ENCODE results near the gene RHCG.

Gene RHCG

DNA sequence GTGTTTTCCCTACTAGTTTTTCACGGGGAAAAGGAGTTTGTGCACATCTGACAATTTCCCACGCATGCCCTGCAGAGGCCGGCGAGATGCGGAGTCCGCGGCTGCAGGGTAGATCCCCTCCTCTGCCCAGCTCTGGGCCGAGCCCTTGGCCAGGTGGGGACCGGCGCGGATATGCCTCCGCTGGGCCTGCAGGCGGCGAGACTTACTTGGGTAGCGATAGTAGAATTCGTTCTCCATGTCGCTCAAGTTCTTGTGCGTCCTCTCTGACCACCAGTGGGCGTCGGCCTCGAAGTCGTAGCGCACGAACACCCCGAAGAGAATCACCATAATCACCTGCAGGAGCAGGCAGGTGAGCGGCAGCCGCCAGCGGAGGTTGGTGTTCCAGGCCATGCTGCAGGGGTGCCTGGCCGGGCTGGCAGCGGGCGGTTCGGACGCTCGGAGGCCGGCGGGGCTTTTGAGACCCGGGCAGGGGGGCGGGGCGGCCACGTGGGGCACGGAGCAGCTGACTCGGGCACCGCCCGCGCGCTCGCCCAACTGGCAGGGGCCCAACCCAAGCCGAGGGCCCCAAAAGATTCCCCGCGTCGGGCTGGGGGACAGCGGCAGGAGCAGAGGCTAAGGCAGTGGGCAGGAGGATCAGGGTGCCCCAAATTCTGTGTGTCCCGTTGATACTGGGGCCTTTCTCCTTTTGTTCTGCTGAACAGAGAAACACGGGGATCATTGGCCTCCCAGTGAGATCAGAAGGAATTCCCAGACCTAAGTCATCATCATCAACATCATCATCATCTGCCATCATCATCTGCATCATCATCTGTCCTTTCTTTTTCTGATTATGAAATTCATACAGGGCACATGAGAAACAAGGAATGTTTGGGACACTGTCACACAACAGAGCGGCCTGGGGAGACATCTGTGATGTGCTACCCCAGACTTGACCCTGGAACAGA is at the start of gene RHCG:
Gene RHCG (minus strand): TSS at position 429 of the 944 bp plus-strand sequence. CDS start 39 bp downstream, at position 390.
- peak; percentile 82 to 91 (median 90) for DNase-seq

DNA sequence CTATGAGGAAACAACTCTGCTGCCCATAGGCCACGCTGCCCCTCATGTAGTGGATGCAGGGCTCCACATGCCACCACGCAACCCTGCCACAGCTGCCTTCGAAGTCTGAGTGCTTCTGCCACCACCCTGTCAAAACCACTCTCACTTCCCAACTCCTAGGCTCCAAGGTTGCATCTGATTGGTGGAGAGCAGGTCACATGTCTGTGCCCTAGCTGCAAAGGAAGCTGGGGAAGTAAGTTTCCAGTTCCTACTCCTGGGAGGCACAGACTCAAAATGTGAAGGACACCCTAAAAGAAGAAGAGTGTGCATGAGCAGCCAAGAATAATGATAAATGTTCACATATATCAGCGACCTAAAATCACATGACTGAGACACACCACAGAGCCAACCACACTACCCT is 47.0 kb upstream of the RHCG start:
- no peak for DNase-seq

DNA sequence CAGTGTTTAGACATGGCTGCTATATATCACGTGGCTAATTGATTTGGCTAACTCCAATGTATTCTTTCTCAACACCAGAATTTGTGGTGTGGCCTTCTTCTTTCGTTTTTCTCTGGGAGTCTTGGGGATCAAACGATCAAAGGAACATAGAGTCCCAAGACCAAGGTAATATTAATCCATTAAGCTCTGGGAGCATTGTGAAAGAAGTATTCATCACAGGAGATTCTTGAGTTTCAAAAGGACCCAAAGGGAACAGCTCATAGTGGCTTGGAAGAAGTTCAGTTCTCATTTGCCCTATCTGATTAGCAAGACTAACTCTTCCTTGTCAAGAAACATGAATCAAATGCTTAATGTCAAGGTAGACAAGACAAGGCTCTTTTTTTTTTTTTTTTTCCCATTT is 46.0 kb upstream of the RHCG start:
- no peak for DNase-seq

DNA sequence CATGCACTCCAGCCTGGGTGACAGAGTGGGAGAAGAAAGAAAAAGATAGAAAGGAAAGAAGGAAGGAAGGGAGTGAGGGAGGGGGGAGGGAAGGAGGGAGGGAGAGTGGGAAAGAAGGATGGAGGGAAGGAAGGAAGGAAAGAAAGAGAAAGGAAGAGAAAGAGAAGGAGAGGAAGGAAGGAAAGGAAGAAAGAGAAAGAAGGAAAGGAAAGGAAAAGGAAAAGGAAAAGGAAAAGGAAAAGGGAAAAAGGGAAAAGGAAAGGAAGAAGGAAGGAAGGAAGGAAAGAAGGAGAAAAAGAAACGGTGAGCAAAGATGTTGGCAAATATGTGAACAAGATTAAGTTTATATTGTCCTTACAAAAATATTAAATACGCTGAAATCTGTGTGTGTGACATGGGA is 42.6 kb upstream of the RHCG start:
- no peak for DNase-seq

DNA sequence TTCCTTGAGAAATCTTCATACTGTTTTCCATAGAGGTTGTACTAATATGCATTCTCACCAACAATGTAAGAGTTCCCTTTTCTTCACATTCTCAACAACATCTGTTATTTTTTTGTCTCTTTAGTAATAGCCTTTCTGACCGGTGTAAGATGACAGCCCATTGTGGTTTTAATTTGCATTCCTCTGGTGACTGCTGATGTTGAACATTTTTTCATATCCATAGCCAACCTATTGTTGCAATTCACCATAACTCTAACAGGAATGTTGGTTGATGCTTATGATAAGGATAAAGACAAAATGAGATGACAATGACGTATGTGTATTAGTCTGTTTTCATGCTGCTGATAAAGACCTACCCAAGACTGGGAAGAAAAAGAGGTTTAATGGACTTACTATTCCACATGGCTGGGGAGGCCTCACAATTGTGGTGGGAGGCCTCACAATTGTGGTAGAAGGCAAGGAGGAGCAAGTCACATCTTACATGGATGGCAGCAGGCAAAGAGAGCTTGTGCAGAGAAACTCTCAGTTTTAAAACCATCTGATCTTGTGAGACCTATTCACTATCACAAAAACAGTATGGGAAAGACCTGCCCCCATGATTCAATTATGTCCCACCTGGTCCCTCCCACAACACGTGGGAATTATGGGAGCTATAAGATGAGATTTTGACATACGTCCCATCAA is 37.6 kb upstream of the RHCG start:
- no peak for DNase-seq

DNA sequence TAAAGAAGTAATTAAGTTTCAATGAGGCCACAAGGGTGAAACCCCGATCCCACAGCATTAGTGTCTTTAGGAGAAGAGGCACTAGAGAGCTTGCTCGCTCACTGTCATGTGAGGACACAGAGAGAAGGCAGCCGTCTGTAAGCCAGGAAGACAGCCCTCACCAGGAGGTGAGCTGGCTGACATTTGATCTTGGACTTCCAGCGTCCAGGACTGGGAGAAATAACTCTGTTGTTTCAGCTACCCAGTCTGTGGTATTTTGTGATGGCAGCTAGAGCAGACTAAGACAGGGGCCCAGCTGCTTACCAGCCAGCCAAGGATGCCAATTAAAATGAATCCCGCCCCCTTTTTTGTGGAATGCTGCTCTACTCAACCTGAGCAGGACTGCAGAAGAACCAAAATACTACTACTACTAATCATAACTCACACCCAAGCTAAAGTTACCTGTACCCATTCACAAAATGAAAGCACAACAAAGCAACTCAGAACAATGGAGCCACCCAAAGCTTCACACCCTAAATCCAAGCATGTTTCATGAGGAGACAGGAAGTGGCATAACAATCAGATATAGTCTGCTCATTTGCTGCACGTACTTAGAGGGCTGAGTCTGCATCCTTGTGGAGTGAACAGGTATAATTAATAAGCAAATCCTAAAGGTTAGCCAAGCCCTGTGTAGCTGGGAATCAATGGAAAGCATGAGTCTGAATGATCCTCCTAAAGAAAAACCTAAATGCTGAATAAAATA is 35.6 kb upstream of the RHCG start:
- no peak for DNase-seq

DNA sequence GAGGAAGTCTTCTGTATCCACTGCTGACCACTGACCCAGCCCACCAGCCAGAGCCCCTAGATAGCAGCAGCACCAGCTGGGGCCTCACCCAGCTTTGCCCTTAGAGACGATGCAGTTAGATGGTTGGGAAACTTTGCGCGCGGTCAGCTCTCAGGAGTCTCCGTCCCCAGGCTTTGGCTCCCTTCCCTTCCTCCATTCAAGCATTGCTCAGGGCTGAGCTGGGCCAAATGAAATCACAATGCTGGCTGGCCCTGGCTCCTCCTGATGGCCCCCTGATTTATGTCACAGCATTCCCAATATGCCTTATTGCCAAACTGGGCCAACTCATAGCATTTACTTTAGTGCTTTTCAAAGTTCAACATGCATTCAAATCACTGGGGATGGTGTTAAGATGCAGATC is 34.6 kb upstream of the RHCG start:
- DNase-seq: no peak

DNA sequence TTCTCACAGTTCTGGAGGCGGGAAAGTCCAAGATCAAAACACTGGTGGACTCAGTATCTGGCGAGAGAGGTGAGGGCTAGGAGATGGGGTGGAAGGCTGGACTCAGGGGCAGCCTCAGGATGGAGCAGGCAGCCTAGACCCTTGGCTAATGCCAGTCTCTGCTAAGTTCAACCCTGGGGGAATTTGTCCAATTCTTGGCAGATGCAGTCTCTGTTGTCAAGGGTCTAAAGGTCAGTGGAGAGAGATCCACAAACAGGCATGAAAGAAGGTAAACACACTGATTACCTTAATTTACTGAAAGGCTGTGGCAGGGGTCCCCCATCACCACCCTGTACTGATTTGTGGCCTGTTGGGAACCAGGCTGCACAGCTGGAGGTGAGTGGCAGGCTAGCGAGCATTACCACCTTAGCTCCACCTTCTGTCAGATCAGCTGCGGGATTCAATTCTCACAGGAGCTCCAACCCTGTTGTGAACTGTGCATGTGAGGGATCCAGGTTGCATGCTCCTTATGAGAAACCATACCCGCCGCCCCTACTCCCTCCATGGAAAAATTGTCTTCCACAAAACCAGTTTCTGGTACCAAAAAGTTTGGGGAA is 32.5 kb upstream of the RHCG start:
- DNase-seq: no peak

DNA sequence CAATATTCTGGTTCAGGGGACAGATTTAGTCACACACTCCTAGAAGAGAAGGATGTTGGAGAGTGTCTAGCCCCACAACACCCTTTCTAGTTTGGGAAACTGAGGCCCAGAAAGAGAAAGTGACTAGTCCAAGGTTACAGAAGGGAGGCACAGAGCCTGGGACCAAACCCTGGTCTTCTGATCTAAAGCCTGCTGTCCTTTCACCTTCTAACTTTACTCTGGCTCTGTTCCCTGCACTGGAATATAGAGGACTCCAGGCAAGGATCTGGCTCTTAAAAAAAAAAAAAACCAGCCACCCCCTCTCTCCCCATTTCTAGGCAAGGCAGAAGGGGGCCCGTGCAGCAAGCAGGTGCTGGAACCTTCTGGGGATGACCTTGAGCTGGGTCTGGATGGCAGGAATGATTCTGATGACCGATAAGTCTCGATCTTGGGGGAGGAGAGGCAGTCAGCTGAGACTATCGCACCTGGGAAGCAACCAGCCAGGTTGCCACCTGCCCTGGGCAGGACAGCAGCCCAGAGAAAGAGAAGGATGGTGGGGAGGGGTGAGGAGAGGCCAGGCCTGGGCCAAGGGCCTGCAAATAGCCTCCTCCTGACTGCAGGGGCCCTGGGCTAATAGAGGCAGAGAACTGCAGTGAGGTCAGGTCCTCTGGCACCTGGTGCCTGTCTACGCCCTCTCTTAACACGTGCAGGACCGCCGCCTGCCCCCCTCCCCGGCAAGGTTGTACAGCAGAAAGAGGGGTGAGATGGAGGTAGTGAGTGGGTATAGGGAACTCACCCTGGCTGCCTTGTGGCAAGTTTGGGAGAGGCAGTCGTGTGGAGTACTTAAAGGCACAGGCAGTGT is 30.4 kb upstream of the RHCG start:
- DNase-seq: no peak

DNA sequence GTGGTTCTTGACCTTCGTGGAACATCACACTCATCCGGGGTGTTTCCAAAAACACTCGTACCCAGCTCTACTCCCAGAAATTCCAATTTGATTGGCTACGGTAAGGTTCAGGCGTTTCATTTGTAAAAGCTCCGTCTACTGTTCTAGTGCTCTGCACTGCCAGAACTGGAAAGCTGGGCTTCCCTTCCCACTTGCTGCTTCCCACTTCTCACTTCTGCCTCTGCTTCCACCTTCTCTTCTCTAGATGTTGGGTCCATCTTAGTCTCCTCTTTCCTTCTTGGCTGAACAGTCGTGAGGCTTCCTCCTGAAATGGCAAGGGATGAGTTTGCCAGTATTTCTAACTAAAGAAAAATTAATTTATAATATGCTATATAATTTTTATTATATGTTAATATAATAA is 29.8 kb upstream of the RHCG start:
- no peak for DNase-seq

DNA sequence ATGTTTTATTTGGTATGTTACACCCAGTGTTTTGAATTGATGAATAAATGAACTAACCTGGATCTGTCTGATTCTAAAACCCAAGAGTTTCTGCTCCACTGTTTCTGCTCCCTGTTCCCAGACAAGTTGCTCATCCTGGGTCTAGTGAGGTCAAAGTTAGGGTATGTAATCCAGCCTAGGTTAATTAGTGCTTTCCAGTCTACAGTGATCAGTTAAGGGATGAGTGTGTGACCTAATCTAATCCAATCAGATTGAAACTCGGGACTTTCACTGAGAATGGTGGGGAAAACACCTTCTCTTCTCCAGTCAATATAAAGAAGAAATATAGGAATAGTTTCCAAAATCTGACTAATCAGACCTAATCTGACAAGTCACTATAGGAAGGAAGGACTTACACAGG is 27.8 kb upstream of the RHCG start:
- DNase-seq: no peak

DNA sequence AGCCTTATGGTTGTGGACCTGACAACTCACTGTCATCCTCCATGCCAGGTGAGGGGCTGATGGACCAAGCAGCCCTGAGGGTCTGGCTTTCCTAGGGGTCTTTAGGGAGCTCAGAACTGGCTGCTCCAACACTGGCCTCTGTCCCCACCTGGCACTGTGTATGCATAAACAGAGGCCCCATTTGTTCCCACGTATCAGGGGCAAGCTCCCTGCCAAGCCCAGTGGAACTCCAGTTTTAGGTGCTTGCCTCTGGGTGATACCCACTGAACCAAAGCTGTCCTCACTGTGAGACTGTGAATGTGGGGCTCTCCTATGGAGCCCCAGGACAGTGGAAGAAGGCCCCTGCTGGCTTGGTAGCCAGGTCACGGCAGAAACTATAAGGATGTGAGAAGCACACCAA is 26.7 kb upstream of the RHCG start:
- DNase-seq: no peak

DNA sequence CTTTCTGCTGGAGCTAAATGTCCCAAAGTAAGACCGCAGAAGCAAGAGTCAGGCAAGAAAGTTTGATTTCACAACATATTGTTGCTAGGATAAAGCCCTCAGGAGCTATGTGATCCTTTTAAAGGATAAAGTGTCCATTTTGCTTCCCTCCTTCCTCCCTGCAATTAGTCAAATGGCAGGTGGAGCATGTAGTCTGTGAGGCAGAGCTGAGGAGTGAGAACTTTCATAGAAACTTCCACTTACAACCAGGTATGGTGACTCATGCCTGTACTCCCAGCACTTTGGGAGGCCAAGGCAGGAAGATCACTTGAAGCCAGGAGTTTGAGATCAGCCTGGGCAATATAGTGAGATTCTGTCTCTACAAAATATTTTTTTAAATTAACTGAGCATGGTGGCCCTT is 25.2 kb upstream of the RHCG start:
- no peak for DNase-seq

DNA sequence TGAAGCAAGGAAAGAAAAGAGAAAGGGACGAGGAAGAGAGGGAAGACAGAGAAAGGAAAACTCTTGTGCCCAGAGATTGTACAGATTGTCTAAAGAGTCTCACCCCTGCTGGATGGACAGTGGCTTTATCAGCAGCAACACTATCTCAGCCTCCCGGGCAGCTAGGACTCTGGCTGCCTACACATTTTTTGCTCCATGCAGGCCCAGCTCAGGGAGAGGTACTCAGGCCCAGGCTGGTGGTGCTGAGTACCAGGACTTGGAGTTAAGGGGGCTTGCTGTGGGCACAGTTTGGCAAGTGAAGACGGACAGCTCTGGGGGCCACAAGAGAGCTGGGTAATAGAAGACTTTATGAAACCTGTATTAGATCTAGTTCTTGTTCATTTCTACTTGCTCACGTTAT is 19.1 kb upstream of the RHCG start:
- DNase-seq: no peak

DNA sequence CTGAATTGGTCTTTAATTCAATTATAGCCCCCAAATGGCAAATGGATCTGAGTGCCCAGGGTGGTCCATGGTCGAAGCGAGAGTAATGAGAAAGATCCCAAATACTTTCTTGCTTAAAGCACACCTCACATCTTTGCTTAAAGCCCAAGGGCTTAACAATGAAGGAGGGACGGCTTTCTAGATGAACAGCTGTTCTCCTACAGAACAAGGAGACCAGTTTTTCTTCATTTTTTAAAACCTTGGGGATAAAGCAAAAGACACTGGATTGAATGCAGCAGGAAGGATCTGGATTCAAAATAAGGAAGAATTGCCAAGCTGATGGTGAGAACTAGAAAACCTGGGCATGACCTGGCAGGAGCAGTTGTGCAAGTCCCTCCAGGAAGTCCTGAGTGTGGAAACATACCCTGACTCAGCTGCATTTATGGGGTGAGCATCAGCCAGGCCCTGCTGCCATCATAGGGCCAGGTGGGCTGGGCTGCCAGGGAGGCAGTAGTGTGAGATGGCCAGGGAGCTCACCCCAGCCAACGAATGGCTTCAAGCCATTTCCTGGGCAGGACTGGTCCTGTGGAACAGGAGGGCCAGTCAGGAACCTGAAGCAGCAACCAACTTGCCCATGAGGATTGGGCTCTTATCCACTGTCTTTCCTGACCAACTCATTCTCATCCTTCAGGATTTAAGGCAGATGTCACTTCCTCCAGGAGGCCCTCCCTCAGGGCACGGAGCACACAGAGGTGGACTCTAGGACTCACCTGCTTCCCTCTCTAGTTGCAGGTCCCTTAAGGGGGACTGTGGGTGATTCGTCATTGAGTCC is 18.4 kb upstream of the RHCG start:
- peak in 2 of 3 donors; percentile 20 to 27 for DNase-seq

DNA sequence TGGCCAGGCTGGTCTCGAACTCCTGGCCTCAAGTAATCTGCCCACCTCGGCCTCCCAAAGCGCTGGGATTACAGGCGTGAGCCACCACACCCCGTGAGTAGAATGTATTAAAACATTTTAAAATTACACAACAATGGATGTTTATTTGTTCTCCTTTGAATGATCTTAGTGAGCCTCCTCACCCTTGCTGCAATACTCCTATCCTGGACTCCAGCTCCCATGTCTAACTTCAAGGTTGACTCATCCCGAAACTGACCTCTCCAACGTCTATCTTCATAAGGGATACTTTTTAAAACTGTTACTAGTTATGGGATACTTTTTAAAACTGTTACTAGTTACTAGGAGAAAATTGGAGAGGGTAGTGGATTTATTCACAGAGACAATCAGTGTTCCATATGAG is 17.8 kb upstream of the RHCG start:
- DNase-seq: no peak

DNA sequence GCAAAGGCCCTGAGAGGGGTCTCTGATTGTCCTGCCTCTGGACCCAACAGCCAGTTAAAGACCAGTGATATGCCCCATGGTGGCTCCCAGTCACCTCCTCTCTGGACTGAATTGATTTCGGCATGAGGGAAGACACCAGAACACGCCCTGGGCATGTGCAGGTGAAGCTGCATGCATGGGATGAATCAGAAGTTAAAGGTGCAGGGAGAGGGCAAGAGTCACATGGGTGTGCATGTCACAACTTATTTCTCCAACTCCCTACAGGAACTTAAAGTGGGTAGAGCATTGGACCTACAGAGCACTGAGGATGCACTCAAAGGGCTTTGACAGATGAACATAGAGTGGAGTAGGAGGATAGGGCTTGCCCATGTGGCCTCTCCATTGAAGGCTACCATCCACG is 16.9 kb upstream of the RHCG start:
- no peak for DNase-seq

DNA sequence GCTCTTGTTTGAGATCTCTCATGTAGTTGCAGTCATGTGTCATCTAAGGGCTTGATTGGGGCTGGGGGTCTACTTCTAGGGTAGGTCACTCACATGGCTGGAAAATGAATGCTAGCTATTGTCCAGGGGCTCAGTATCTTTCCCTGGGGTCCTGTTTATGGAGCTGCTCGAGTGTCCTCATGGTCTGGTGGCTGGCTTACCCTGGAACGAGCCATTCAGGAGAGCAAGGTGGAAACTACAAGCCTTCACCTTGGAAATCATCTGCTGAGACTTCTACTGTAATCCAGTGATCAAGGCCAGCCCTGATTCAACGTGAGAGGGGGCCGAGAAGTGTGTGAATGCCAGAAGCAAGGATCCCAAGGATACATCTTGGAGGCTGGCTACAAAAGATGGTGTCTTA is 16.2 kb upstream of the RHCG start:
- no peak for DNase-seq

DNA sequence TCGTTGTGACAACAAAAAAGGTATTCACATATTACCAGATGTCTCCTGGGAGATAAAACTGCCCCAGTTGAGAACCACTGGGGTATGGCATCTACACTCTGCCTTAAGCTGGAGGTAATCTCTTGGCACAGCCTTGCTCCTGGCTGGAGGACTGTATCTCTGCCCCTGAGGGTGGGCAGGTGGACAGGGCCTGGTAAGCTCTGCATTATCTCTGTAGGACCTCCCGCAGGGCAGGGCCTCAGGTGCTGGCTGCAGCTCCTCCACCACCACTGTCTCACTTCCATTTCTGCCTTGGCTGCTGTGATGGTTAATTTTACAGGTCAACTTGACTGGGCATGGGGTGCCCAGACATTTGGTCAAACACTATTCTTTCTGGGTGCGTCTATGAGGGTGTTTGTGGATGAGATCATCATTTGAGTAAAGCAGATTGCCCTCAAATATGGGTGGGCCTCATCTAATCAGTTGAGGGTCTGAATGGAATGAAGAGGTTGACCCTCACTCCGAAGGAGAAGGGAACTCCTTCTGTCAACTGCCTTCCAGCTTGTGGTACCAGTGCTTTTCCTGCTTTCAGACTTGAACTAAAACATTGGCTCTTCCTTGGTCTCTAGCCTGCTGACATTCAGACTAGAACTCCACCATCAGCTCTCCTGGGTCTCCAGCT is 9.8 kb upstream of the RHCG start:
- no peak for DNase-seq

DNA sequence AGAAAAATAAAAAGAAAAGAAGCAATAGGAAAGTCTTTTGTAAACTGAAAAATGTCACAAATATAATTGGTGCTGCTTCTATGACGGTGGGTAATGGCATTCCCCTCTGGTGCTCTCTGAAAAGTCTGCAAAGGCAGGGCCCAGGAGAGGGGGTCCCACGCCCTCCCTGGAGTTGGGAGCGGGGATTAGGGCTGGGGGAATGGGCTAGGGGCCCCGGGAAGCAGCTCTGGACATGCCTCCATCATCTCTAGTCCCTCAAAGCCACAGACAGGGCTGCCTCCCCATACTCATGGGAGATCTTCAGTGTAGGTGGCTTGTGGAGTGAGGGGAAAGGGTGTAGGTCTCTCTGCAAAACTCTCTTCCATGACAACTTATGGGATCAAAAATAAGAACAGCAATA is 7.8 kb upstream of the RHCG start:
- no peak for DNase-seq

Data from suppressor macrophage treated with lipopolysaccharide for 1 hour (primary cell).